Suprapubic skin (tissue), 4 donors: ENCODE measurements around the gene GBP5. TPM values are rescaled to one million over a fixed set of nuclear protein-coding genes. Genes with fewer than 3 reads are reported as not detected.
"Not testable (repeated sequence)": the region's sequence is repeated elsewhere in the genome, so short reads cannot be mapped to it uniquely, and the experiment has no call there.

Experiments used
- DNase-seq, 2 donors: peaks; one replicate each; pipeline ENCODE4 v3.0.0-alpha.2; 2019; ENCODE audit warnings: low spot score in 2 of 2
- H3K27ac ChIP-seq: fragments of 200-600 bp; sonication (generic); one replicate; pipeline ENCODE4 v1.5.1; 2019
- H3K27me3 ChIP-seq: fragments of 200-600 bp; sonication (generic); one replicate; pipeline ENCODE4 v1.5.1; 2019
- H3K36me3 ChIP-seq: fragments of 200-600 bp; sonication (generic); one replicate; pipeline ENCODE4 v1.5.1; 2019
- H3K4me1 ChIP-seq: fragments of 200-600 bp; sonication (generic); one replicate; pipeline ENCODE4 v1.5.1; 2019
- H3K4me3 ChIP-seq: fragments of 200-600 bp; sonication (generic); one replicate; pipeline ENCODE4 v1.5.1; 2019; ENCODE audit warnings: mild to moderate bottlenecking
- H3K9me3 ChIP-seq: fragments of 200-600 bp; sonication (generic); one replicate; pipeline ENCODE4 v1.5.1; 2019
- CTCF ChIP-seq, 2 donors: fragments of 200-600 bp in 1 of 2; fragments of 450-650 bp in 1 of 2; sonication (generic) in 1 of 2; IDR thresholded peaks; one replicate each; pipeline ENCODE4 v1.5.1; 2016 to 2019; ENCODE audit warnings: antibody characterized with exemption in 2 of 2, mild to moderate bottlenecking in 1 of 2, moderate library complexity in 1 of 2
- EP300 ChIP-seq: sonication (generic); formaldehyde crosslinking; IDR thresholded peaks from one replicate; pipeline ENCODE4 v1.6.1; 2017; ENCODE audit warnings: antibody characterized with exemption
- POLR2A ChIP-seq, 2 donors: fragments of 450-650 bp; IDR thresholded peaks; one replicate each; pipeline ENCODE4 v1.6.1; 2017; ENCODE audit warnings: antibody characterized with exemption in 2 of 2, mild to moderate bottlenecking in 2 of 2, moderate library complexity in 2 of 2
- POLR2AphosphoS5 ChIP-seq, 3 donors: sonication (generic); formaldehyde crosslinking; IDR thresholded peaks; one replicate each; pipeline ENCODE4 v1.6.1; 2017; ENCODE audit warnings: antibody characterized with exemption in 3 of 3
- whole genome bisulfite sequencing: methylation state at CpG from one replicate; pipeline ENCODE4 v1.1.5; 2018; 5-methylcytosine and 5-hydroxymethylcytosine counted together
- total RNA-seq, 4 donors: library from RNA; depleted of rRNA; stranded (reverse); fragments of >200 nt; gene quantifications; one replicate each; pipeline ENCODE4 v1.1.0, GENCODE V29; 2016

GBP5 gene
- total RNA-seq, 4 donors from 2014 or later = 0.21 to 0.38 (median 0.32) TPM; not detected in 1

GRCh38 chr1:89286549-89287180 is 14.0 kb upstream of the GBP5 start:
- H3K9me3 ChIP-seq = no peaks in the 10 kb centered on the region
- no peak for DNase-seq
- no peaks in the 10 kb centered on the region for H3K27me3 ChIP-seq
- H3K4me3 ChIP-seq = no peak overlapping the region
- peaks cover 8% of the 10 kb centered on the region for H3K4me1 ChIP-seq
- H3K27ac ChIP-seq = no peak overlapping the region
- 36% methylated on average over 3 of the region's 3 CpGs for WGBS
- no peaks in the 10 kb centered on the region for H3K36me3 ChIP-seq
- TF ChIP-seq CTCF (IDR thresholded peaks at IDR 0.05) = no peak
- no peak for TF ChIP-seq EP300

- no peaks in the 10 kb centered on the region for H3K36me3 ChIP-seq
- no peak overlapping the region for H3K27ac ChIP-seq
- WGBS = 94% methylated on average over 6 of the region's 6 CpGs
- H3K9me3 ChIP-seq = no peaks in the 10 kb centered on the region
- no peak for TF ChIP-seq EP300
- no peak for TF ChIP-seq POLR2AphosphoS5 (IDR thresholded peaks at IDR 0.05)
- no peak for TF ChIP-seq POLR2A (IDR thresholded peaks at IDR 0.05)
- TF ChIP-seq CTCF (IDR thresholded peaks at IDR 0.05) = no peak
- peaks cover 8% of the 10 kb centered on the region for H3K4me1 ChIP-seq
- no peak for DNase-seq
- H3K4me3 ChIP-seq = no peak overlapping the region
- H3K27me3 ChIP-seq = no peaks in the 10 kb centered on the region
Observed at GRCh38 chr1:89285745-89286380, 13.2 kb upstream of the GBP5 start.

GRCh38 chr1:89284078-89284763 is 11.6 kb upstream of the GBP5 start:
- H3K4me1 ChIP-seq, H3K9me3 ChIP-seq, H3K27me3 ChIP-seq, H3K27ac ChIP-seq, DNase-seq, H3K36me3 ChIP-seq, H3K4me3 ChIP-seq: not testable (repeated sequence)
- WGBS = 67% methylated on average over 4 of the region's 5 CpGs

GRCh38 chr1:89280766-89281165 is 8.1 kb upstream of the GBP5 start:
- H3K4me3 ChIP-seq = no peak overlapping the region
- H3K36me3 ChIP-seq = no peaks in the 10 kb centered on the region
- no peak overlapping the region for H3K27ac ChIP-seq
- no peaks in the 10 kb centered on the region for H3K9me3 ChIP-seq
- H3K4me1 ChIP-seq = no peaks in the 10 kb centered on the region
- TF ChIP-seq EP300 (no peak), POLR2AphosphoS5 (IDR thresholded peaks at IDR 0.05) (no peak), CTCF (IDR thresholded peaks at IDR 0.05) (no peak), POLR2A (IDR thresholded peaks at IDR 0.05) (no peak)
- no peaks in the 10 kb centered on the region for H3K27me3 ChIP-seq
- 80% methylated on average over 3 of the region's 3 CpGs for WGBS
- DNase-seq = no peak

- H3K27ac ChIP-seq = no peak overlapping the region
- TF ChIP-seq POLR2A (IDR thresholded peaks at IDR 0.05) = no peak
- TF ChIP-seq EP300 = no peak
- no peak for TF ChIP-seq CTCF (IDR thresholded peaks at IDR 0.05)
- no peak for TF ChIP-seq POLR2AphosphoS5 (IDR thresholded peaks at IDR 0.05)
- DNase-seq = no peak
- H3K36me3 ChIP-seq = no peaks in the 10 kb centered on the region
- no peaks in the 10 kb centered on the region for H3K27me3 ChIP-seq
- 73% methylated on average over 6 of the region's 6 CpGs for WGBS
- no peak overlapping the region for H3K4me3 ChIP-seq
- no peaks in the 10 kb centered on the region for H3K9me3 ChIP-seq
- peaks cover 8% of the 10 kb centered on the region for H3K4me1 ChIP-seq
Observed at GRCh38 chr1:89279011-89279466, 6.4 kb upstream of the GBP5 start.
